Kidney capillary endothelial cell (primary cell): ENCODE results near the gene ENDOD1.
"Not testable (repeated sequence)": the region's sequence is repeated elsewhere in the genome, so short reads cannot be mapped to it uniquely, and the experiment has no call there.

Experiments
- DNase-seq: peaks from one replicate; pipeline ENCODE4 v3.0.0-alpha.2; 2018; ENCODE audit warnings: low spot score

The ENDOD1 gene

GRCh38 chr11:95104121-95104830 is 14.6 kb downstream of the ENDOD1 start:
- no peak for DNase-seq

- DNase-seq: no peak
These were observed 15.2 kb downstream of the ENDOD1 start for GRCh38 chr11:95104856-95105255.

GRCh38 chr11:95108159-95108611 is 18.5 kb downstream of the ENDOD1 start:
- DNase-seq: peak; percentile 93

- DNase-seq: peak; percentile 79
These were observed 19.3 kb downstream of the ENDOD1 start for GRCh38 chr11:95108671-95109551.

GRCh38 chr11:95111471-95111870 is 21.8 kb downstream of the ENDOD1 start:
- not testable (repeated sequence) for DNase-seq

- no peak for DNase-seq
These were observed 22.4 kb downstream of the ENDOD1 start for GRCh38 chr11:95111923-95112540.

- no peak for DNase-seq
These were observed 26.0 kb downstream of the ENDOD1 start for GRCh38 chr11:95115597-95115996.

- DNase-seq: no peak
These were observed 29.9 kb downstream of the ENDOD1 start for GRCh38 chr11:95119361-95120060.

GRCh38 chr11:95121698-95122097 is 32.1 kb downstream of the ENDOD1 start:
- no peak for DNase-seq

- DNase-seq: no peak
These were observed 33.9 kb downstream of the ENDOD1 start for GRCh38 chr11:95123556-95123955.

- no peak for DNase-seq
These were observed 39.0 kb downstream of the ENDOD1 start for GRCh38 chr11:95128602-95129001.

- DNase-seq: no peak
These were observed 43.3 kb downstream of the ENDOD1 start for GRCh38 chr11:95132956-95133355.

- no peak for DNase-seq
These were observed 44.8 kb downstream of the ENDOD1 start for GRCh38 chr11:95134491-95134890.

- DNase-seq: no peak
These were observed 45.5 kb downstream of the ENDOD1 start for GRCh38 chr11:95135155-95135554.

GRCh38 chr11:95135880-95136279 is 46.2 kb downstream of the ENDOD1 start:
- no peak for DNase-seq

GRCh38 chr11:95136747-95137146 is 47.1 kb downstream of the ENDOD1 start:
- not testable (repeated sequence) for DNase-seq

GRCh38 chr11:95137299-95137698 is 47.7 kb downstream of the ENDOD1 start:
- DNase-seq: no peak

- no peak for DNase-seq
These were observed 48.8 kb downstream of the ENDOD1 start for GRCh38 chr11:95138448-95138847.

GRCh38 chr11:95140397-95141033 is 50.9 kb downstream of the ENDOD1 start:
- DNase-seq: no peak

- DNase-seq: no peak
These were observed 52.8 kb downstream of the ENDOD1 start for GRCh38 chr11:95142431-95142830.

GRCh38 chr11:95143106-95143681 is 53.5 kb downstream of the ENDOD1 start:
- no peak for DNase-seq
